ENCODE measurements around the gene DEXI. TPM values are rescaled to one million over a fixed set of nuclear protein-coding genes. Genes with fewer than 3 reads are reported as not detected.

The DEXI gene
- total and polyA plus RNA-seq, 2 of the 13 experiments (the other 11 are each of a cell fraction or from before 2014, with no cell fraction given) = 51.5 to 70.4 TPM

DNA sequence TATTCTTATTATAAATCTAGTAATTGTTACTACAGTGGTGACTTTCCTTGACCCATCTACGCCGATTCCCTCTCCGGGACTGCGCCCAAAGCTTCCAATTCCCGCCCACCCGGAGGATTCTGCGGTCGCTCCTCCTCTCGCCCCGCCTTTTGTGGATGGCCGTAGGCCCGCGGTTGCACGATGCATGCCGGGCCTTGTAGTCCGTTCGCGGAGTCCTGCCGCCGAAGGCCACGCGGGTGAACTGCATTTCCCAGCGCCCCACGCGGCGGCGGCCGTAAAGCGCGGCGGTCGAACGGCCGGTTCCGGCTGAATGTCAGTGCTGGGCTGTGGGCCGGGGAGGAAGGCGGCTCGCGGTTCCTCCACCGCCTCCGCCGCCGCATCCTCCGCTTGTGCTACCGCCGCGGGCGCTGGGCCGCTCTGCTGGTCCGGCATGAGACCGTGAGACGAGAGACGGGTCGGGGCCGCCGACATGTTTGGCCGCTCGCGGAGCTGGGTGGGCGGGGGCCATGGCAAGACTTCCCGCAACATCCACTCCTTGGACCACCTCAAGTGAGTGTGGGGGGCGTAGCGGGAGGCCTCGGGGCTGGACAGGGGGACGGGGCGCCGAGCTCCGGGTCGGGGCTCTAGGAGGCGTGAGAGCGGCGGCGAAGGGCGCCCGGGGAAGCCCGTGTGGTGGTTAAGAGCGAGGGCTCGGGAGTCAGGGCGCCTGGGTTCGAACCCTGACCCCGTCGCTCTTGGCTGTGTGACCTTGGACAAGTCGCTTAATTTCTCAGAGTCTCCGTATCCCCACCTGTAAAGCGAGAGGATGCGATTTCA lies 2.2 kb upstream of the DEXI start, which contains the start of gene CLEC16A (continued):
- TF ChIP-seq ZNF484 (CRISPR knock-in tag; IDR thresholded peaks at IDR 0.05; ENCODE audit: borderline replicate concordance, low read depth) (no peak), ZBTB7A (CRISPR knock-in tag; IDR thresholded peaks at IDR 0.05) (peak; percentile 25; the same call in 1 of the 2 replicates), BORCS8-MEF2B (CRISPR knock-in tag; IDR thresholded peaks at IDR 0.05) (peak; percentile 94), FOSL2 (CRISPR knock-in tag; IDR thresholded peaks at IDR 0.05) (peak; percentile 74), NFKB2 (CRISPR knock-in tag; IDR thresholded peaks at IDR 0.05; ENCODE audit: borderline replicate concordance) (peak; percentile 66; the same call in 1 of the 2 replicates), ZNF33A (CRISPR knock-in tag; IDR thresholded peaks at IDR 0.05; ENCODE audit: borderline replicate concordance) (no peak), SCMH1 (CRISPR knock-in tag; IDR thresholded peaks at IDR 0.05; ENCODE audit: borderline replicate concordance) (no peak), AKAP8 (CRISPR knock-in tag; IDR thresholded peaks at IDR 0.05) (peak; percentile 97), CEBPB (IDR thresholded peaks at IDR 0.05; ENCODE audit: borderline replicate concordance, low read depth, low read length) (no peak), HNF4A (CRISPR knock-in tag; IDR thresholded peaks at IDR 0.05) (peak; percentile 49), DR1 (CRISPR knock-in tag; IDR thresholded peaks at IDR 0.05) (peak; percentile 84), SOX6 (IDR thresholded peaks at IDR 0.05) (no peak), SOX6 (CRISPR knock-in tag; IDR thresholded peaks at IDR 0.05) (peak; percentile 73), ZNF607 (CRISPR knock-in tag; IDR thresholded peaks at IDR 0.05; ENCODE audit: borderline replicate concordance) (peak; percentile 61; the same call in 1 of the 2 replicates), SNAI1 (CRISPR knock-in tag; IDR thresholded peaks at IDR 0.05; ENCODE audit: borderline replicate concordance) (no peak), ZNF552 (CRISPR knock-in tag; IDR thresholded peaks at IDR 0.05; ENCODE audit: borderline replicate concordance) (no peak; the same call in 1 of the 2 replicates), PHF20 (CRISPR knock-in tag; IDR thresholded peaks at IDR 0.05) (peak; percentile 95), ASH2L (IDR thresholded peaks at IDR 0.05; ENCODE audit: insufficient read length, low read depth, low read length) (peak; percentile 97), ZNF101 (CRISPR knock-in tag; IDR thresholded peaks at IDR 0.05; ENCODE audit: borderline replicate concordance, low read depth) (no peak), SKI (IDR thresholded peaks at IDR 0.05; ENCODE audit: partially characterized antibody) (peak; percentile 52)
- TF ChIP-seq, protein P1, sequence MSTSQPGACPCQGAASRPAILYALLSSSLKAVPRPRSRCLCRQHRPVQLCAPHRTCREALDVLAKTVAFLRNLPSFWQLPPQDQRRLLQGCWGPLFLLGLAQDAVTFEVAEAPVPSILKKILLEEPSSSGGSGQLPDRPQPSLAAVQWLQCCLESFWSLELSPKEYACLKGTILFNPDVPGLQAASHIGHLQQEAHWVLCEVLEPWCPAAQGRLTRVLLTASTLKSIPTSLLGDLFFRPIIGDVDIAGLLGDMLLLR (CRISPR knock-in tag; IDR thresholded peaks at IDR 0.05) = peak; percentile 83; the same call in 1 of the 2 replicates
- TF ChIP-seq, protein P2, sequence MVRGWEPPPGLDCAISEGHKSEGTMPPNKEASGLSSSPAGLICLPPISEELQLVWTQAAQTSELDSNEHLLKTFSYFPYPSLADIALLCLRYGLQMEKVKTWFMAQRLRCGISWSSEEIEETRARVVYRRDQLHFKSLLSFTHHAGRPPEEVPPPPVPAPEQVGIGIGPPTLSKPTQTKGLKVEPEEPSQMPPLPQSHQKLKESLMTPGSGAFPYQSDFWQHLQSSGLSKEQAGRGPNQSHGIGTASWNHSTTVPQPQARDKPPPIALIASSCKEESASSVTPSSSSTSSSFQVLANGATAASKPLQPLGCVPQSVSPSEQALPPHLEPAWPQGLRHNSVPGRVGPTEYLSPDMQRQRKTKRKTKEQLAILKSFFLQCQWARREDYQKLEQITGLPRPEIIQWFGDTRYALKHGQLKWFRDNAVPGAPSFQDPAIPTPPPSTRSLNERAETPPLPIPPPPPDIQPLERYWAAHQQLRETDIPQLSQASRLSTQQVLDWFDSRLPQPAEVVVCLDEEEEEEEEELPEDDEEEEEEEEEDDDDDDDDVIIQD (CRISPR knock-in tag; IDR thresholded peaks at IDR 0.05; ENCODE audit: low read depth) = peak; percentile 84
- TF ChIP-seq, protein P3, sequence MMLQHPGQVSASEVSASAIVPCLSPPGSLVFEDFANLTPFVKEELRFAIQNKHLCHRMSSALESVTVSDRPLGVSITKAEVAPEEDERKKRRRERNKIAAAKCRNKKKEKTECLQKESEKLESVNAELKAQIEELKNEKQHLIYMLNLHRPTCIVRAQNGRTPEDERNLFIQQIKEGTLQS (CRISPR knock-in tag; IDR thresholded peaks at IDR 0.05) = peak; percentile 61
- TF ChIP-seq, protein P4, sequence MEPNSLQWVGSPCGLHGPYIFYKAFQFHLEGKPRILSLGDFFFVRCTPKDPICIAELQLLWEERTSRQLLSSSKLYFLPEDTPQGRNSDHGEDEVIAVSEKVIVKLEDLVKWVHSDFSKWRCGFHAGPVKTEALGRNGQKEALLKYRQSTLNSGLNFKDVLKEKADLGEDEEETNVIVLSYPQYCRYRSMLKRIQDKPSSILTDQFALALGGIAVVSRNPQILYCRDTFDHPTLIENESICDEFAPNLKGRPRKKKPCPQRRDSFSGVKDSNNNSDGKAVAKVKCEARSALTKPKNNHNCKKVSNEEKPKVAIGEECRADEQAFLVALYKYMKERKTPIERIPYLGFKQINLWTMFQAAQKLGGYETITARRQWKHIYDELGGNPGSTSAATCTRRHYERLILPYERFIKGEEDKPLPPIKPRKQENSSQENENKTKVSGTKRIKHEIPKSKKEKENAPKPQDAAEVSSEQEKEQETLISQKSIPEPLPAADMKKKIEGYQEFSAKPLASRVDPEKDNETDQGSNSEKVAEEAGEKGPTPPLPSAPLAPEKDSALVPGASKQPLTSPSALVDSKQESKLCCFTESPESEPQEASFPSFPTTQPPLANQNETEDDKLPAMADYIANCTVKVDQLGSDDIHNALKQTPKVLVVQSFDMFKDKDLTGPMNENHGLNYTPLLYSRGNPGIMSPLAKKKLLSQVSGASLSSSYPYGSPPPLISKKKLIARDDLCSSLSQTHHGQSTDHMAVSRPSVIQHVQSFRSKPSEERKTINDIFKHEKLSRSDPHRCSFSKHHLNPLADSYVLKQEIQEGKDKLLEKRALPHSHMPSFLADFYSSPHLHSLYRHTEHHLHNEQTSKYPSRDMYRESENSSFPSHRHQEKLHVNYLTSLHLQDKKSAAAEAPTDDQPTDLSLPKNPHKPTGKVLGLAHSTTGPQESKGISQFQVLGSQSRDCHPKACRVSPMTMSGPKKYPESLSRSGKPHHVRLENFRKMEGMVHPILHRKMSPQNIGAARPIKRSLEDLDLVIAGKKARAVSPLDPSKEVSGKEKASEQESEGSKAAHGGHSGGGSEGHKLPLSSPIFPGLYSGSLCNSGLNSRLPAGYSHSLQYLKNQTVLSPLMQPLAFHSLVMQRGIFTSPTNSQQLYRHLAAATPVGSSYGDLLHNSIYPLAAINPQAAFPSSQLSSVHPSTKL (CRISPR knock-in tag; IDR thresholded peaks at IDR 0.05) = peak; percentile 79
